ENCODE data around the gene MCM6.

GRCh38 chr2:135874777-135875365, 1.4 kb downstream of the MCM6 start:
- TF ChIP-seq CTCF (conservative IDR thresholded peaks at IDR 0.05 in 1 of 2, IDR thresholded peaks at IDR 0.05 in 1 of 2; ENCODE audit: extremely low read depth in 1 of 2, insufficient read depth in 1 of 2, low read depth in 1 of 2, low read length in 2 of 2) (no peak), EZH2 (IDR thresholded peaks at IDR 0.05; ENCODE audit: borderline replicate concordance, low read length) (no peak)

Data from mammary epithelial cell (primary cell).